HFFc6 (cell line): Measurements from ENCODE around the gene TBC1D4. TPM values are rescaled to one million over a fixed set of nuclear protein-coding genes. Genes with fewer than 3 reads are reported as not detected.

ENCODE experiments used
- DNase-seq: peaks from one replicate; pipeline ENCODE4 v3.0.0-alpha.2; 2018
- H3K27ac Mint-ChIP-seq: 2 replicates; pipeline ENCODE4 v1.8.0; 2020; ENCODE audit warnings: mild to moderate bottlenecking, mixed read lengths
- H3K27me3 Mint-ChIP-seq: 2 replicates; pipeline ENCODE4 v1.8.0; 2021; ENCODE audit warnings: mild to moderate bottlenecking, moderate library complexity, mixed read lengths; ENCODE audit not compliant: insufficient read depth
- H3K36me3 Mint-ChIP-seq: 2 replicates; pipeline ENCODE4 v1.8.0; 2021; ENCODE audit warnings: low read depth, mixed read lengths
- H3K4me1 Mint-ChIP-seq: 2 replicates; pipeline ENCODE4 v1.8.0; 2020; ENCODE audit warnings: low read depth, mixed read lengths
- H3K4me3 Mint-ChIP-seq: 2 replicates; pipeline ENCODE4 v1.8.0; 2020; ENCODE audit warnings: mild to moderate bottlenecking, moderate library complexity, mixed read lengths
- H3K9me3 Mint-ChIP-seq: 2 replicates; pipeline ENCODE4 v1.8.0; 2020; ENCODE audit warnings: mild to moderate bottlenecking, mixed read lengths
- total RNA-seq, 6 experiments: library from RNA; stranded (reverse); fragmentation: NEBNext Ultra II Directional; extraction: Animal tissue kit (Norgen Biotek cat#: 25700); gene quantifications; 2 replicates in 1 of 6; 3 replicates in 5 of 6; pipeline ENCODE4 v1.2.3, GENCODE V29; 2021
- TF ChIP-seq, protein P1 (sequence below): fragments of 200-600 bp; sonication (generic); IDR thresholded peaks from 2 replicates; pipeline ENCODE4 v1.5.0; 2021; ENCODE audit warnings: antibody characterized with exemption, mild to moderate bottlenecking

Gene TBC1D4
- total RNA-seq, 6 experiments from 2014 or later = 13.6 to 20.6 (median 16.6) TPM

GRCh38 chr13:75263741-75264407, 218.1 kb downstream of the TBC1D4 start:
- Mint-ChIP-seq H3K27ac (no peak overlapping the region), H3K4me1 (peaks cover 8% of the 10 kb centered on the region; the same call in 1 of the 2 replicates), H3K36me3 (no peaks in the 10 kb centered on the region), H3K4me3 (no peak overlapping the region), H3K27me3 (peaks cover 8% of the 10 kb centered on the region), H3K9me3 (no peaks in the 10 kb centered on the region)
- TF ChIP-seq, protein P1, sequence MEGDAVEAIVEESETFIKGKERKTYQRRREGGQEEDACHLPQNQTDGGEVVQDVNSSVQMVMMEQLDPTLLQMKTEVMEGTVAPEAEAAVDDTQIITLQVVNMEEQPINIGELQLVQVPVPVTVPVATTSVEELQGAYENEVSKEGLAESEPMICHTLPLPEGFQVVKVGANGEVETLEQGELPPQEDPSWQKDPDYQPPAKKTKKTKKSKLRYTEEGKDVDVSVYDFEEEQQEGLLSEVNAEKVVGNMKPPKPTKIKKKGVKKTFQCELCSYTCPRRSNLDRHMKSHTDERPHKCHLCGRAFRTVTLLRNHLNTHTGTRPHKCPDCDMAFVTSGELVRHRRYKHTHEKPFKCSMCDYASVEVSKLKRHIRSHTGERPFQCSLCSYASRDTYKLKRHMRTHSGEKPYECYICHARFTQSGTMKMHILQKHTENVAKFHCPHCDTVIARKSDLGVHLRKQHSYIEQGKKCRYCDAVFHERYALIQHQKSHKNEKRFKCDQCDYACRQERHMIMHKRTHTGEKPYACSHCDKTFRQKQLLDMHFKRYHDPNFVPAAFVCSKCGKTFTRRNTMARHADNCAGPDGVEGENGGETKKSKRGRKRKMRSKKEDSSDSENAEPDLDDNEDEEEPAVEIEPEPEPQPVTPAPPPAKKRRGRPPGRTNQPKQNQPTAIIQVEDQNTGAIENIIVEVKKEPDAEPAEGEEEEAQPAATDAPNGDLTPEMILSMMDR = no peak
- peak; percentile 60 for DNase-seq

- no peak overlapping the region for H3K4me3 Mint-ChIP-seq
- peaks cover 8% of the 10 kb centered on the region for H3K27me3 Mint-ChIP-seq
- TF ChIP-seq, protein P1 = peak; percentile 87
- no peaks in the 10 kb centered on the region for H3K9me3 Mint-ChIP-seq
- DNase-seq = peak; percentile 33
- H3K27ac Mint-ChIP-seq = no peak overlapping the region
- no peaks in the 10 kb centered on the region for H3K36me3 Mint-ChIP-seq
- H3K4me1 Mint-ChIP-seq = no peaks in the 10 kb centered on the region
These were observed 223.7 kb downstream of the TBC1D4 start for GRCh38 chr13:75258159-75258782.

GRCh38 chr13:75256922-75257321, 225.0 kb downstream of the TBC1D4 start:
- Mint-ChIP-seq H3K36me3 (no peaks in the 10 kb centered on the region), H3K27me3 (peaks cover 10% of the 10 kb centered on the region), H3K27ac (no peak overlapping the region), H3K9me3 (no peaks in the 10 kb centered on the region), H3K4me3 (no peak overlapping the region), H3K4me1 (no peaks in the 10 kb centered on the region)
- TF ChIP-seq, protein P1 = no peak
- DNase-seq = no peak

DNA sequence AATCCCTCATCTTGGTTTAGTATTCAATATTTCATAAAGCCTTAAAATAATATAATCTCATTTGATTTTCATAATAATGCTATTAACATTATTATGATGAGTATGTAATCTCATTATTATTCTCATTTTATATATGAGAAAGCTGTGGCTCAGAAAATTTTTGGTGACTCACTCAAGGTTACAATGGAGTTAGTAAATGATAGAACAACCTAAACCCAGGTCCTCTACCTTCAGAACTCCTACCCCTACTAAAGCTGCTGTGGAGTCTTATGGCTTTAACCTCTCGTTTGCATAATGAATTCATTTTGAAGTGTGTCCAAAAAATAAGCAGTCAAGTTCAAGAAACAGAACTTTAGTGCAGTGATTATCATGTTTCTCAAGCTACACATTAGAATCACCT, 226.3 kb downstream of the TBC1D4 start:
- no peak for DNase-seq
- no peaks in the 10 kb centered on the region for H3K9me3 Mint-ChIP-seq

GRCh38 chr13:75255147-75255546, 226.8 kb downstream of the TBC1D4 start:
- H3K27me3 Mint-ChIP-seq = peaks cover 8% of the 10 kb centered on the region

More for the DNA sequence above, 226.3 kb downstream of the TBC1D4 start:
- TF ChIP-seq, protein P1 = no peak
- H3K27ac Mint-ChIP-seq = no peak overlapping the region
- H3K27me3 Mint-ChIP-seq = peaks cover 8% of the 10 kb centered on the region
- H3K4me1 Mint-ChIP-seq = peaks cover 6% of the 10 kb centered on the region
- H3K4me3 Mint-ChIP-seq = no peak overlapping the region
- no peaks in the 10 kb centered on the region for H3K36me3 Mint-ChIP-seq

More at GRCh38 chr13:75255147-75255546, 226.8 kb downstream of the TBC1D4 start:
- Mint-ChIP-seq H3K9me3 (no peaks in the 10 kb centered on the region), H3K4me3 (no peak overlapping the region), H3K36me3 (no peaks in the 10 kb centered on the region), H3K27ac (no peak overlapping the region), H3K4me1 (peaks cover 11% of the 10 kb centered on the region)
- no peak for DNase-seq
- TF ChIP-seq, protein P1 = no peak
